GM12878 (cell line): ENCODE data around the gene PDLIM5. TPM values are rescaled to one million over a fixed set of nuclear protein-coding genes. Genes with fewer than 3 reads are reported as not detected.

ENCODE experiments used
- ATAC-seq: fragments of 200-7000 bp; cut with Tn5 transposase; 3 replicates; pipeline ENCODE4 v1.9.1; 2020; ENCODE audit warnings: mild to moderate bottlenecking, moderate library complexity
- BruUV-seq: library from RNA; stranded (reverse); fragments of 400-500 nt; replicated peaks from 2 replicates; lab custom pipeline; 2021; lab: Mats Ljungman, UMichigan
- CTCF ChIA-PET: fragments of 300-600 bp; sonication (Branson Sonifier 250); formaldehyde crosslinking; extraction: SDS; loops from one replicate; lab custom pipeline; 2021; ENCODE audit warnings: inconsistent platforms; lab: Yijun Ruan, JAX
- POLR2A ChIA-PET: fragments of 350-600 bp; formaldehyde crosslinking; extraction: SDS; loops from one replicate; lab custom pipeline; 2021; ENCODE audit warnings: inconsistent platforms; lab: Charles Lee
- RAD21 ChIA-PET: fragments of 300-600 bp; sonication (Branson Sonifier 250); formaldehyde crosslinking; loops from one replicate; lab custom pipeline; 2023; ENCODE audit warnings: antibody characterized with exemption; ENCODE audit not compliant: unreplicated experiment; lab: Charles Lee
- SMC1A ChIA-PET: fragments of 300-600 bp; sonication (Branson Sonifier 250); formaldehyde crosslinking; loops from one replicate; lab custom pipeline; 2023; ENCODE audit not compliant: unreplicated experiment, uncharacterized antibody; lab: Charles Lee
- DNase-seq: peaks from one replicate; pipeline ENCODE4 v3.0.0-alpha.2; 2011; ENCODE audit warnings: low read depth, low spot score
- FAIRE-seq: peaks from 3 replicates; lab custom pipeline; 2011; peaks lifted over from hg19 to GRCh38; lab: Jason Lieb, UNC
- H2AFZ ChIP-seq: 2 replicates; pipeline ENCODE4 v1.6.0; 2011; ENCODE audit warnings: low read depth, low read length, control low read depth; ENCODE audit not compliant: control insufficient read depth
- H3K27ac ChIP-seq: 2 replicates; pipeline ENCODE4 v1.5.1; 2011; ENCODE audit warnings: control low read depth; ENCODE audit not compliant: control insufficient read depth, insufficient read depth
- H3K27me3 ChIP-seq, 2 experiments: replicated peaks in 1 of 2; 2 replicates each; pipeline versions ENCODE4 v1.6.0 to v1.6.1; 2011; ENCODE audit warnings: low read length in 1 of 2; ENCODE audit not compliant: control insufficient read depth in 2 of 2, insufficient read depth in 2 of 2
- H3K36me3 ChIP-seq, 2 experiments: 2 replicates each; pipeline ENCODE4 v1.5.1; 2011; ENCODE audit warnings: low read length in 1 of 2; ENCODE audit not compliant: control insufficient read depth in 2 of 2, insufficient read depth in 2 of 2
- H3K4me1 ChIP-seq: 2 replicates; pipeline ENCODE4 v1.6.1; 2011; ENCODE audit warnings: mild to moderate bottlenecking, low read length, moderate library complexity, mixed read lengths; ENCODE audit not compliant: control insufficient read depth, insufficient read depth
- H3K4me2 ChIP-seq: 2 replicates; pipeline ENCODE4 v1.6.0; 2011; ENCODE audit warnings: control low read depth; ENCODE audit not compliant: control insufficient read depth, insufficient read depth
- H3K4me3 ChIP-seq: fragments of 200-600 bp; sonication (generic); 2 replicates; pipeline ENCODE4 v1.5.1; 2016
- H3K79me2 ChIP-seq: 2 replicates; pipeline ENCODE4 v1.6.0; 2011; ENCODE audit warnings: low read length; ENCODE audit not compliant: control insufficient read depth, insufficient read depth
- H3K9ac ChIP-seq: 2 replicates; pipeline ENCODE4 v1.8.0; 2011; ENCODE audit warnings: low read length, control low read depth, mixed read lengths; ENCODE audit not compliant: control insufficient read depth, insufficient read depth
- H3K9me3 ChIP-seq: replicated peaks from 3 replicates; pipeline ENCODE4 v1.5.1; 2011; ENCODE audit warnings: mild to moderate bottlenecking, low read length; ENCODE audit not compliant: control insufficient read depth, insufficient read depth
- H4K20me1 ChIP-seq: 2 replicates; pipeline ENCODE4 v1.6.0; 2011; ENCODE audit not compliant: control insufficient read depth, insufficient read depth
- BMI1 ChIP-seq: fragments of 450-650 bp; IDR thresholded peaks from 2 replicates; pipeline ENCODE4 v1.6.1; 2016; ENCODE audit warnings: mild to moderate bottlenecking, moderate library complexity, borderline replicate concordance
- ETV6 ChIP-seq, 2 experiments: fragments of 450-650 bp in 1 of 2; IDR thresholded peaks in 1 of 2; conservative IDR thresholded peaks in 1 of 2; 2 replicates each; pipeline ENCODE4 v1.6.1; 2014; ENCODE audit warnings: antibody characterized with exemption in 1 of 2, borderline replicate concordance in 1 of 2, low read depth in 1 of 2, mild to moderate bottlenecking in 1 of 2, moderate library complexity in 1 of 2
- HSF1 ChIP-seq: fragments of 150-350 bp; IDR thresholded peaks from 2 replicates; pipeline ENCODE4 v1.6.1; 2014; ENCODE audit warnings: mild to moderate bottlenecking, low read depth, low read length
- NFXL1 ChIP-seq: fragments of 450-650 bp; IDR thresholded peaks from 2 replicates; pipeline ENCODE4 v1.6.1; 2017; ENCODE audit warnings: antibody characterized with exemption, mild to moderate bottlenecking, borderline replicate concordance
- SRF ChIP-seq, 2 experiments: IDR thresholded peaks; 2 replicates each; pipeline ENCODE4 v1.6.1; 2011; ENCODE audit warnings: low read depth in 2 of 2, low read length in 2 of 2, mild to moderate bottlenecking in 1 of 2, moderate library complexity in 1 of 2
- TAF1 ChIP-seq: IDR thresholded peaks from 2 replicates; pipeline ENCODE4 v1.6.1; 2011; ENCODE audit warnings: mild to moderate bottlenecking, low read depth, low read length, borderline replicate concordance
- ZSCAN29 ChIP-seq: fragments of 450-650 bp; IDR thresholded peaks from 2 replicates; pipeline ENCODE4 v1.6.1; 2017; ENCODE audit warnings: mild to moderate bottlenecking, moderate library complexity
- WGBS: methylation state at CpG from one replicate; pipeline ENCODE4 v1.1.6; 2016; ENCODE audit warnings: low lambda C conversion rate; ENCODE audit not compliant: insufficient replicate concordance, insufficient coverage; ENCODE audit errors: missing lambda C conversion rate; 5-methylcytosine and 5-hydroxymethylcytosine counted together
- in situ Hi-C: fragments of 300-500 bp; cut with MboI; formaldehyde crosslinking; loops from 9 replicates; pipeline ENCODE4 v1.14.3; 2018; ENCODE audit warnings: mixed read lengths
- intact Hi-C: fragments of 100-400 bp; cut with micrococcal nuclease; formaldehyde crosslinking; loops from one replicate; pipeline ENCODE4 v1.14.2; 2022; ENCODE audit not compliant: unreplicated experiment
- polyA plus RNA-seq, 11 experiments: library from polyadenylated mRNA; depleted of rRNA in 4 of 11; unstranded in 6 of 11; stranded (reverse) in 5 of 11; fragments of >200 nt; fragmentation: Nextera tagmentation in 4 of 11; fragmentation: Illumina TruSeq in 1 of 11; extraction: Ambion mirVana in 4 of 11; extraction: Trizol in 1 of 11; gene quantifications; 1 replicate in 1 of 11; 2 replicates in 10 of 11; pipeline versions ENCODE4 v1.2.1 to v1.2.3, GENCODE V29; 2011 to 2016; ENCODE audit warnings: inconsistent platforms in 2 of 11, missing spikeins in 2 of 11, low read depth in 1 of 11
- total RNA-seq, 4 experiments: library from RNA; depleted of rRNA in 3 of 4; stranded (reverse); fragments of >200 nt in 3 of 4; fragmentation: Illumina TruSeq in 1 of 4; extraction: Trizol in 1 of 4; gene quantifications; 2 replicates each; pipeline versions ENCODE4 v1.2.1 to v1.2.3, GENCODE V29; 2013 to 2021

Gene PDLIM5
- total and polyA plus RNA-seq, 10 of the 15 experiments (the other 5 are each of a cell fraction or from before 2014, with no cell fraction given), result 10.0 to 52.9 (median 20.7) TPM

GRCh38 chr4:94446386-94446785, 5.4 kb upstream of the PDLIM5 start:
- WGBS, result 55% methylated on average over 3 of the region's 3 CpGs
- ChIA-PET SMC1A (no interaction called here), POLR2A (no interaction called here), CTCF (no interaction called here), RAD21 (no interaction called here)
- Histone ChIP-seq H3K27ac (no peak overlapping the region), H4K20me1 (no peaks in the 10 kb centered on the region), H3K36me3 (no peaks in the 10 kb centered on the region), H3K4me1 (peaks cover 5% of the 10 kb centered on the region; the same call in 1 of the 2 replicates), H3K9me3 (no peaks in the 10 kb centered on the region), H3K4me2 (no peak overlapping the region), H3K9ac (no peak overlapping the region), H3K79me2 (no peaks in the 10 kb centered on the region), H3K4me3 (no peak overlapping the region), H3K27me3 (no peaks in the 10 kb centered on the region), H2AFZ (no peak overlapping the region)
- ATAC-seq (no peak), DNase-seq (no peak), FAIRE-seq (no peak)
- intact Hi-C loops, result no loop called here
- no TSS peak for BruUV-seq
- in situ Hi-C loops, result no loop called here
- TF ChIP-seq TAF1, result no peak
- TF ChIP-seq SRF (IDR thresholded peaks at IDR 0.05; ENCODE audit: low read depth in 2 of 2, low read length in 2 of 2), result no peak
- no peak for TF ChIP-seq BMI1
- no peak for TF ChIP-seq ETV6 (conservative IDR thresholded peaks at IDR 0.05 in 1 of 2, IDR thresholded peaks at IDR 0.05 in 1 of 2; ENCODE audit: borderline replicate concordance in 1 of 2, low read depth in 1 of 2)
- TF ChIP-seq ZSCAN29, result no peak
- TF ChIP-seq NFXL1, result no peak
- no peak for TF ChIP-seq HSF1
